ENCODE measurements around the gene DEPDC1B.

DNA sequence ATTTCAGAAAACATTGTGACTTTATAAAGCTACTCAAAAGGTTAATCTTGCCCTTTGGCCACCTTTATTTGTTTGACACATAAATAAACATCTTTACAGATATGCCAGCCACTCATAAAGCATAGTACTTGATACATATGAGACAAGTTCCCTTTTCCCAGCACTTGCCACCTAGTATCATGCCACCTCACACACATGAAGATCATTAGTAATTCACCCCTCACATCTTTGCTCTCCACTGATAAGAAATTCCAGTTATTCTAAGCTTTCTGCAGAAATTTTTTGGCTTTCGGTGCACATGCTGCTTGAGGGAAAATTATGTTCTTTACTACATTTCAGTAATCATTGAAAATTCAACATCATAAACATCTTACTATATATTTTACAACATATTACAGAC is 59.1 kb downstream of the DEPDC1B start:
- TF ChIP-seq POLR2A (IDR thresholded peaks at IDR 0.05): no peak
- TF ChIP-seq, protein P1, sequence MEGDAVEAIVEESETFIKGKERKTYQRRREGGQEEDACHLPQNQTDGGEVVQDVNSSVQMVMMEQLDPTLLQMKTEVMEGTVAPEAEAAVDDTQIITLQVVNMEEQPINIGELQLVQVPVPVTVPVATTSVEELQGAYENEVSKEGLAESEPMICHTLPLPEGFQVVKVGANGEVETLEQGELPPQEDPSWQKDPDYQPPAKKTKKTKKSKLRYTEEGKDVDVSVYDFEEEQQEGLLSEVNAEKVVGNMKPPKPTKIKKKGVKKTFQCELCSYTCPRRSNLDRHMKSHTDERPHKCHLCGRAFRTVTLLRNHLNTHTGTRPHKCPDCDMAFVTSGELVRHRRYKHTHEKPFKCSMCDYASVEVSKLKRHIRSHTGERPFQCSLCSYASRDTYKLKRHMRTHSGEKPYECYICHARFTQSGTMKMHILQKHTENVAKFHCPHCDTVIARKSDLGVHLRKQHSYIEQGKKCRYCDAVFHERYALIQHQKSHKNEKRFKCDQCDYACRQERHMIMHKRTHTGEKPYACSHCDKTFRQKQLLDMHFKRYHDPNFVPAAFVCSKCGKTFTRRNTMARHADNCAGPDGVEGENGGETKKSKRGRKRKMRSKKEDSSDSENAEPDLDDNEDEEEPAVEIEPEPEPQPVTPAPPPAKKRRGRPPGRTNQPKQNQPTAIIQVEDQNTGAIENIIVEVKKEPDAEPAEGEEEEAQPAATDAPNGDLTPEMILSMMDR (IDR thresholded peaks at IDR 0.05): no peak
